Globus pallidus (tissue), 1 donor: Measurements from ENCODE around the gene AKAP13.

Source experiments
- DNase-seq: peaks from one replicate; pipeline ENCODE4 v3.0.0-alpha.2; 2015; ENCODE audit warnings: low spot score

Gene AKAP13

DNA sequence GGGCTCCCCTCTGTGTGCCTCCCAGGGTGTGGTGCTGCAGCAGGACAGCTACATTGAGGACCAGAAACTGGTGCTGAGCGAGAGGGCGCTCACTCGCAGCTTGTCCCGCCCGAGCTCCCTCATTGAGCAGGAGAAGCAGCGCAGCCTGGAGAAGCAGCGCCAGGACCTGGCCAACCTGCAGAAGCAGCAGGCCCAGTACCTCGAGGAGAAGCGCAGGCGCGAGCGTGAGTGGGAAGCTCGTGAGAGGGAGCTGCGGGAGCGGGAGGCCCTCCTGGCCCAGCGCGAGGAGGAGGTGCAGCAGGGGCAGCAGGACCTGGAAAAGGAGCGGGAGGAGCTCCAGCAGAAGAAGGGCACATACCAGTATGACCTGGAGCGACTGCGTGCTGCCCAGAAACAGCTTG lies 360.6 kb downstream of the AKAP13 start:
- DNase-seq: no peak

GRCh38 chr15:85741662-85742061 lies 361.3 kb downstream of the AKAP13 start:
- DNase-seq: no peak

DNA sequence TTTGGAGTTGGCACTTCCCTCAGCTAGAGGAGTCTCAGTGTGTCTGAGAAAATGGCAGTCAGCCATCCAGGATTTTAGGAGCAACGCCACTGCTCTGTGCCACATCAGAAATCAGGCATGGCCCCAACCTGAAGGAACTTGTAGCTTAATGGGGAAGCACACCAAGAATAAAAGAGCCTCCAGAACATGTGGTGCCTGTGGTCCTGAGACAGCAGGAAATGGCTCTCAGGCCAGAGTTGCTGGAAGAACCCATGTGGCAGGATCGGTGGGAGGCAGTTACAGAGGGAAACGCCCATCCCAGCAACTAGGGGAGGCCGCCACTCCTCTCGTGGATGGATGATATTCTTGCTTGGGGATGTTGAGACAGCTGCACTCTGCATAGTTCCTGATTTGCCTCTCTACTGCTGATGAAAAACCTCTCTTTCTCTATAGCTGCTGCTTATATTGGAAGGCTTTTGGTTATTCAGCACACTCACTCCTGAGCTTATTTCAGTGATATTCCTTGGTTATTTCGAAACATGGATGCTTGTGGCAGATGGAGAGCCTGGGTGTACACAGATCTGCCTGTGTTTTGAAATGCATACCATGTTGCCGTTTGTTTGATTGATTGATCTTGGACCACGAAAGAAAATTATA lies 361.9 kb downstream of the AKAP13 start:
- DNase-seq: peak; percentile 44

- no peak for DNase-seq
Measured at GRCh38 chr15:85743392-85744055, 363.1 kb downstream of the AKAP13 start.

- no peak for DNase-seq
Measured at GRCh38 chr15:85744579-85744978, 364.2 kb downstream of the AKAP13 start.

GRCh38 chr15:85745023-85745422 lies 364.6 kb downstream of the AKAP13 start:
- DNase-seq: no peak

- no peak for DNase-seq
Measured at GRCh38 chr15:85745525-85746150, 365.2 kb downstream of the AKAP13 start.

GRCh38 chr15:85746641-85747040 lies 366.2 kb downstream of the AKAP13 start:
- DNase-seq: no peak

GRCh38 chr15:85748176-85748575 lies 367.8 kb downstream of the AKAP13 start:
- no peak for DNase-seq

- no peak for DNase-seq
Measured at GRCh38 chr15:85748729-85749128, 368.3 kb downstream of the AKAP13 start.

GRCh38 chr15:85749261-85750151 lies 369.1 kb downstream of the AKAP13 start:
- peak; percentile 42 for DNase-seq

DNA sequence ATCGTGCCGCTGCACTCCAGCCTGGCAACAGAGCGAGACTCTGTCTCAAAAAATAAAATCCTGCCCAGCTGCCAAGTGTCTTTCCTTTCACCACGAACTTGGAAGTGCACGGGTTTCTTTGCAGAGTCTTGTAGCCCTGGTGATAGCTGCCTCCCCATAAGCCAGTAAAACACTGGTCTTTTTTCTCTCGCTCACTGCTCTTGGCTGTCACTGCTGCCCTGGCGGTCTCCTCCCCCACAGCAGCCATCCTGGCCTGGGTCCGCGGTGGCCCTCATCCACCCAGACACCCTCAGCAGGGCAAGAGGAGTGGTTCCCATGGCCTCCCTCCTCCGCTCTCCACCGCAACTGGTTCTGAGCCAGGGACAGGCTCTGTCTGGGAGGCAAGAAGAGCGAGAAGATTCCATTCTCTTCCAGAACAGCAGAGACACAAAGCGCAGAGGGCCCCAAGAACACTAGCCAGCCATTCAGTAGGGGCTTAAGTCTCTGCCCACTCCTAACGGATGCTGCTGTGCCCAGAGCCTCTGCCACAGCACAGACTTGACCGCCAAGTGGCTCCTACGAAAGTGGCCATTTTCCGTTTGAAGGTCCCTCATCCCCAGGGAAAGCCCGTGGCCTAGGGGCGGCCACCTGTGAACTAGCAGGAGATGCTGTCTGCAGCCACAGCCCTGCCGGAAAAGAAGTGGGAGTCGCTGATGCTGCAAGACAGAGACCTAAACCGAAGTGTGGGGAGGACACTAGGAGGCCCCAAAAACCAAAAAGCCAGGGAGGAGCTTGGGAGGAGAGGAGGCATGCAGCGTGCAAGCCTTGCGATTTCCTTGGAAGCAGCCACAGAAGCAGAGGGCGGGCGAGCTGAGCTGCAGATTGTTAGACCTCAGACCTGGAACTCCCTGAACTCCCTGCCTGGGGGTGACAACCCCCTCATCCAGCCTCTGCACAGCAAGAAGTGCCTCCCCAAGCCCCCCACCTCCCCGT lies 370.2 kb downstream of the AKAP13 start:
- peak; percentile 79 for DNase-seq

GRCh38 chr15:85751291-85752123 lies 371.1 kb downstream of the AKAP13 start:
- DNase-seq: peak; percentile 69

GRCh38 chr15:85752124-85752475 lies 371.7 kb downstream of the AKAP13 start:
- DNase-seq: no peak

- no peak for DNase-seq
Measured at GRCh38 chr15:85752491-85752961, 372.1 kb downstream of the AKAP13 start.

DNA sequence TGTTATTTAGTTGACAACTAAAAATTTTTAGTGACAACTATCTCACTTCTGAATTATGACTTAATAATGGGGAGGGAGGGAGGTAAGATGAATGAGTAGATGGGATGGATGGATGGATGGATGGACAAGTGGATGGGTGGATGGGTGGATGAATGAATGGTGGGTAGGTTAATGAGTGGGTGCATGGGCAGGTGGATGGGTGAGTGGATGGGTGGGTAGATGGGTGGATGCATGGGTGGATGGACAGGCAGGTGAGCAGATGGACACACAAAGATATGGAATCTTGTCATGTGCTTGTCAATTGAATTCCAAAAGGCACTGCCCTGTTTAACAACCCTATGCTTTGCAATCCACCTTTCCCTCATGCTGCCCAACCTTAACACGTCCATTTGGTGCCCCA lies 372.9 kb downstream of the AKAP13 start:
- DNase-seq: no peak

DNA sequence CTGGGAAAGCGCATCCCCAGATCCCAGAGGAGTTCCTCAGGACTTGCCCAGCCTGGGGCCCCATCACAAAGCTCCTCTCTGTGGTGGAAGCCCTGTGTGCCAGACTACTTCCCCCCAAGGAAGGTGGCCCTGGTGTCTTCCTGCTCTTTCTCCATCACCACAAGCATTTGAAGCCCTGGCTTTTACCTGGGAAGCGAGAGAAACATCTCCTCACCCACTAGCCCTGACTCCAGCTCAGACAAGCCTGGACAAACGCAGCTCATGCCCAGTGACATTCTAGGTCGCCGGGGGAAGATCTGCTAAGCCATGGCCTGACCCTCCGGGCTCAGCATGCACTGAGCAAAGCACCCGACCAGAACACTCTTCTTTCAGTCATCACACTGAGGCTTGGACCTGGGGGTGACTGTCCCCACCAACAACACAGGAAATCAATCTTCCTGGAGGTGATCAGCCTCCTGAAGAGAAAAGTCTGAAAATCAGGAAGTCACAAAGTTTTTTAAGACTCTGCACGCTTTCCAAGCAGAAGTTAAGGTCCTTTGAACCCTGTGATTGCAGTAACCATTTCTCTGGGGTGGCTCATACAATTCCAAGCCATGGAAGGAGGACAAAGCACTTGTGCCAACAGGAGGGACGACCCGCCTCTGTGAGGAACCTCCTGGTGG lies 373.5 kb downstream of the AKAP13 start:
- no peak for DNase-seq

DNA sequence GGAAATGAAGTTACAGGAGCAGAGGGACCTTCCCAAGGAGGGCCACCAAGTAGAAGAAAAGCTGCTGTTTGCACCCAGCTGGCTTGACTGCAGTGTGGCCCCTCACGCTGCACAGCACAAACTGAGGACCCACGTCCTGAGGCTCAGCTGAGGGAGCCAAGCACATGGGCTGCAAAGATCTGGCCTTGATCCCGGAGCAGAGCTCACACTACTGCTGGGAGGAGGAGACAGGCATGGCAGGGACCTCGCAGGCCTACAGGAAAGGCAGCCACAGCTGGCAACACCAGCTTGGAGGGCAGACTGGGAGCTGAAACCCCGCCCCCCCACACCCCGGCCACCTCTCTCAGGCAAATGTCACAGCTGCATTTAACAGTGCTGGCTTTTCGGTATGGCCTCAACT lies 374.6 kb downstream of the AKAP13 start:
- peak; percentile 40 for DNase-seq

DNA sequence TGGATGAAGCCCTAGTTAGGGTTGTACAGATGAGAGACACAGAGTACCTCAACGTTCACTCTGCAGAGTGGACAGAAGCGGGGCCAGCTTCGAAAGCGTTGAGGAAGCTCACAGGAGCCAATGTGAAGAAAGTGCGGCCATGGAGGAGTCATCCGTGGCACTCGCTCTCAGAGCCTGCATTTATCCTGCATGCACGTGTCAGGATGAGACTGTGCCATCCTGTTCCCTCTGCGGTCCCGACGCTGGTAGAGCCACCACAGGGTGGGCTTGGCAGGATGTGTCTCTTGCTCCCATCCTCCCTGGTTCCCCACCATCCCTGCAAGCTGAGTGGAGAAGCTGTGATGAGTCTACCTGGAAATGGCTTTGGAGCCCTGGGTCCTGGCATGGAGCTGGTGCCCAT lies 375.1 kb downstream of the AKAP13 start:
- no peak for DNase-seq

DNA sequence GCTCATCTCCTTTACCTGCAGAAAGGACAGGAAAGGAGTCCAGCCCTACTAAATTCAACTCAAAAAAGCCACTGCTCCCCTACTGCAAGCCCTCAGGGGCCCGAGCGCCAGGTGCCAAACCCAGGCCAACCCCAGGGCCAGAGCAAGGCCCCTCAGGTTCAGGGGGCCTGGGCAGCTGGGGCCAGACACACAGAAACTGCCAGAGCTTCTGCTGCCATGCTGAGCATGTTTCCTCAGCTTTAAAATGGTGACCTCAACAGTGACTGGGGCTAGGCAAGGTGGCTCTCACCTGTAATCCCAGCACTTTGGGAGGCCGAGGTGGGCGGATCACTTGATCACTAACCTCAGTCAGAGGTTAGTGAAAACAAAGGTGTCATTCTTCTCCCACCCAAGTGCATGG lies 375.5 kb downstream of the AKAP13 start:
- DNase-seq: no peak
